Trophoblast cell (in vitro differentiated cells and primary cell): ENCODE data around the gene DNAH3.

Source experiments
- DNase-seq, 2 donors: peaks; one replicate each; pipeline ENCODE4 v3.0.0-alpha.2; 2016
- H2AFZ ChIP-seq: 2 replicates; pipeline ENCODE4 v1.6.1; 2013; ENCODE audit warnings: low read length, moderate library complexity, mild to moderate bottlenecking; ENCODE audit not compliant: insufficient read depth, poor library complexity
- H2AK5ac ChIP-seq: 2 replicates; pipeline ENCODE4 v1.6.1; 2013; ENCODE audit warnings: mild to moderate bottlenecking, low read length
- H2BK120ac ChIP-seq: 2 replicates; pipeline ENCODE4 v1.6.1; 2013; ENCODE audit warnings: low read length, mild to moderate bottlenecking, moderate library complexity; ENCODE audit not compliant: insufficient read depth, poor library complexity
- H2BK12ac ChIP-seq: 2 replicates; pipeline ENCODE4 v1.6.1; 2013; ENCODE audit warnings: mild to moderate bottlenecking, low read length, moderate library complexity
- H2BK5ac ChIP-seq: 2 replicates; pipeline ENCODE4 v1.6.1; 2013; ENCODE audit warnings: low read length, low read depth, moderate library complexity, mild to moderate bottlenecking; ENCODE audit not compliant: poor library complexity
- H3K14ac ChIP-seq: 2 replicates; pipeline ENCODE4 v1.6.1; 2013; ENCODE audit warnings: mild to moderate bottlenecking, low read length
- H3K18ac ChIP-seq: 2 replicates; pipeline ENCODE4 v1.6.1; 2013; ENCODE audit warnings: mild to moderate bottlenecking, low read length
- H3K23ac ChIP-seq: 2 replicates; pipeline ENCODE4 v1.6.1; 2013; ENCODE audit warnings: low read length
- H3K27ac ChIP-seq: 2 replicates; pipeline ENCODE4 v1.5.1; 2013; ENCODE audit warnings: low read depth, mild to moderate bottlenecking, inconsistent platforms, low read length, moderate library complexity
- H3K27me3 ChIP-seq: 2 replicates; pipeline ENCODE4 v1.6.1; 2013; ENCODE audit warnings: inconsistent platforms, mild to moderate bottlenecking, low read length, moderate library complexity; ENCODE audit not compliant: insufficient read depth
- H3K36me3 ChIP-seq, 2 experiments: 1 replicate in 1 of 2; 2 replicates in 1 of 2; pipeline ENCODE4 v1.6.1; 2013; ENCODE audit warnings: low read length in 2 of 2, mild to moderate bottlenecking in 2 of 2, moderate library complexity in 1 of 2; ENCODE audit not compliant: insufficient read depth in 2 of 2, control insufficient read depth in 1 of 2
- H3K4ac ChIP-seq: 2 replicates; pipeline ENCODE4 v1.6.1; 2013; ENCODE audit warnings: low read depth, mild to moderate bottlenecking, low read length, moderate library complexity
- H3K4me1 ChIP-seq, 2 experiments: 1 replicate in 1 of 2; 2 replicates in 1 of 2; pipeline ENCODE4 v1.6.1; 2013; ENCODE audit warnings: low read length in 2 of 2, mild to moderate bottlenecking in 2 of 2, moderate library complexity in 1 of 2; ENCODE audit not compliant: insufficient read depth in 2 of 2, control insufficient read depth in 1 of 2
- H3K4me2 ChIP-seq: 2 replicates; pipeline ENCODE4 v1.6.1; 2013; ENCODE audit warnings: inconsistent platforms, mild to moderate bottlenecking, low read length, moderate library complexity
- H3K4me3 ChIP-seq: 2 replicates; pipeline ENCODE4 v1.5.1; 2013; ENCODE audit warnings: mild to moderate bottlenecking, low read depth, low read length, inconsistent platforms
- H3K79me1 ChIP-seq: one replicate; pipeline ENCODE4 v1.6.1; 2013; ENCODE audit warnings: low read length
- H3K79me2 ChIP-seq: 2 replicates; pipeline ENCODE4 v1.6.1; 2013; ENCODE audit warnings: low read length, mild to moderate bottlenecking; ENCODE audit not compliant: control insufficient read depth, insufficient read depth, poor library complexity
- H3K9ac ChIP-seq: 2 replicates; pipeline ENCODE4 v1.6.1; 2013; ENCODE audit warnings: mild to moderate bottlenecking, low read length
- H3K9me3 ChIP-seq: 2 replicates; pipeline ENCODE4 v1.6.1; 2013; ENCODE audit warnings: low read depth, mild to moderate bottlenecking, control low read depth, inconsistent platforms, low read length; ENCODE audit not compliant: insufficient read depth
- H4K12ac ChIP-seq: 2 replicates; pipeline ENCODE4 v1.6.1; 2013; ENCODE audit warnings: low read depth, mild to moderate bottlenecking, low read length, moderate library complexity
- H4K8ac ChIP-seq: 2 replicates; pipeline ENCODE4 v1.6.1; 2013; ENCODE audit warnings: low read depth, mild to moderate bottlenecking, low read length, moderate library complexity
- H4K91ac ChIP-seq: one replicate; pipeline ENCODE4 v1.6.1; 2013; ENCODE audit warnings: low read depth, mild to moderate bottlenecking, low read length, moderate library complexity
- WGBS: extraction: QIAGEN DNeasy Blood & Tissue Kit; methylation state at CpG from one replicate; pipeline ENCODE4 v1.1.7; 2013; ENCODE audit warnings: missing lambda C conversion rate; ENCODE audit not compliant: insufficient read length, insufficient coverage; ENCODE audit errors: extremely low coverage; 5-methylcytosine and 5-hydroxymethylcytosine counted together

Gene DNAH3

DNA sequence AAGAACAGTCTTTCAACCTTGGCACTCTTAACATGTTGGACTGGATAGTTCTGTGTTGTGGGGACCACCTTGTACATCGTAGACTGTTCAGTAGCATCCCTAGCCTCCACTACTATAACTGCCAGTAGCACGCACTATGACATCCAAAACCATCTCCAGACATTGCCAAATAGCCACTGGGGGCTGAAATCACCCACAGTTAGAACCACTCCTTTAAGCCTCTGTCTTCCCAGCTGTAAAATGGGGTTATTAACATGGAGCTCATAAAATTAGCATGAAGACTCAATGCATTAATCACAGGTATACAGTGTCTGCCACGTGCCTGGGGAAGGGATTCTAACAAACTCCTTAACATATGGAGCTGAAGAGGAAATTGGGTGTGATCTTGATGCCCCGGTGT is 200.4 kb downstream of the DNAH3 start:
- no peak overlapping the region for H3K18ac ChIP-seq
- no peak overlapping the region for H3K4me2 ChIP-seq
- no peak overlapping the region for H4K91ac ChIP-seq
- H3K36me3 ChIP-seq = no peaks in the 10 kb centered on the region
- no peaks in the 10 kb centered on the region for H3K79me2 ChIP-seq
- H4K8ac ChIP-seq = no peak overlapping the region
- no peak overlapping the region for H2BK12ac ChIP-seq
- H2BK120ac ChIP-seq = no peak overlapping the region
- no peak overlapping the region for H3K4me3 ChIP-seq
- H3K9me3 ChIP-seq = no peaks in the 10 kb centered on the region
- H4K12ac ChIP-seq = no peak overlapping the region
- no peak overlapping the region for H2BK5ac ChIP-seq
- no peak overlapping the region for H3K4ac ChIP-seq
- no peak overlapping the region for H2AK5ac ChIP-seq
- no peak for DNase-seq
- H3K79me1 ChIP-seq = no peaks in the 10 kb centered on the region
- no peak overlapping the region for H3K27ac ChIP-seq
- no peak overlapping the region for H2AFZ ChIP-seq
- H3K4me1 ChIP-seq = no peaks in the 10 kb centered on the region
- WGBS = no CpG with 5 or more reads among the region's 4 CpGs
- H3K14ac ChIP-seq = no peak overlapping the region
- H3K27me3 ChIP-seq = no peaks in the 10 kb centered on the region
- H3K23ac ChIP-seq = no peak overlapping the region
- no peak overlapping the region for H3K9ac ChIP-seq

DNA sequence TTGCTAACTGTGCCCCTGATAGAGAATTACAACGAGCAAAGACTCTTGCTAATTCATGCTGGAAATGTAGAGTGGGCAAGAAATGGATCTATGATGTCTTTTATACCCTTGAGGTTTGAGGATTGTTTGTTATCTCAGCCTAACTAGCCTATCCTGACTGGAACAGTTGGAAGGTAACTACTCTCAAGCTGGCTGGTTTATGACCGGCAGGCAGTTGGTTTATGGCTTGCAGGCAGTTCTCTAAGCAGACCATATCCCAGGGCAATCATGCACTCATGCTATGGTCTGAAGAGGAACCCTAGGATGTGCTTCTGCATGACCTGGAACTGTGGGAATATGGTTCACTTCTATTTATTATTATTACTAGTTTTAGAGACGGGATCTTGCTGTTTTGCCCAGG is 201.0 kb downstream of the DNAH3 start:
- Histone ChIP-seq H3K9ac (no peak overlapping the region), H3K23ac (no peak overlapping the region), H3K79me2 (no peaks in the 10 kb centered on the region), H3K4ac (no peak overlapping the region), H2BK5ac (no peak overlapping the region), H3K14ac (no peak overlapping the region), H2BK120ac (no peak overlapping the region), H2AFZ (no peak overlapping the region), H3K4me1 (no peaks in the 10 kb centered on the region), H3K27ac (no peak overlapping the region), H2AK5ac (no peak overlapping the region), H4K91ac (no peak overlapping the region), H3K79me1 (no peaks in the 10 kb centered on the region), H3K9me3 (no peaks in the 10 kb centered on the region), H4K8ac (no peak overlapping the region), H3K4me3 (no peak overlapping the region), H3K36me3 (no peaks in the 10 kb centered on the region), H3K4me2 (no peak overlapping the region), H3K27me3 (no peaks in the 10 kb centered on the region), H3K18ac (no peak overlapping the region), H4K12ac (no peak overlapping the region), H2BK12ac (no peak overlapping the region)
- no CpG with 5 or more reads among the region's 3 CpGs for WGBS
- DNase-seq = no peak

DNA sequence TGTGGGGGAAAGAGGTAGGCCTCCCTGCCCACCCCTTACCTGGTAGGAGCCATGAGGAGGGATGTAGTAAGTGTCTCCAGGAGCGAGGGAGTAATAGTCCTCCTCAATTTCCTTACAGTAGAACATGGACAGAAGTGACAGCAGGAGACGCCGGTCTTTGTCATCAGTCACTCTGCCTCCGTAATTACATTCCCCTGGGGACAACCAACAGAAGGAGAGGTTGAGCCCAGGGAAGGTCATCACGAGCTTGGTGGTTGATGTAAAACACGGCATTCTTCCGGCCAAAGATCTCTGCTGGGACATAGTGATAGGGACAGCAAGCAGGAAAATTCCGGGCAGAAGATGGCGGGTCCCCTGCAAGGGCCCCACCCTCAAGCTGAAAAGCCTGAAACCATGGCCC is 202.2 kb downstream of the DNAH3 start:
- no peak overlapping the region for H2BK5ac ChIP-seq
- H3K14ac ChIP-seq = no peak overlapping the region
- H3K27ac ChIP-seq = no peak overlapping the region
- H3K9ac ChIP-seq = no peak overlapping the region
- H4K8ac ChIP-seq = no peak overlapping the region
- no peaks in the 10 kb centered on the region for H3K36me3 ChIP-seq
- no peak overlapping the region for H3K18ac ChIP-seq
- no peak overlapping the region for H3K4me3 ChIP-seq
- H2BK120ac ChIP-seq = no peak overlapping the region
- H3K9me3 ChIP-seq = no peaks in the 10 kb centered on the region
- H3K4me2 ChIP-seq = no peak overlapping the region
- H3K27me3 ChIP-seq = no peaks in the 10 kb centered on the region
- H3K4ac ChIP-seq = no peak overlapping the region
- H3K79me2 ChIP-seq = no peaks in the 10 kb centered on the region
- no peak overlapping the region for H3K23ac ChIP-seq
- no peaks in the 10 kb centered on the region for H3K4me1 ChIP-seq
- H3K79me1 ChIP-seq = no peaks in the 10 kb centered on the region
- H4K12ac ChIP-seq = no peak overlapping the region
- no CpG with 5 or more reads among the region's 9 CpGs for WGBS
- H4K91ac ChIP-seq = no peak overlapping the region
- H2BK12ac ChIP-seq = no peak overlapping the region
- H2AFZ ChIP-seq = no peak overlapping the region
- DNase-seq = no peak
- H2AK5ac ChIP-seq = no peak overlapping the region

DNA sequence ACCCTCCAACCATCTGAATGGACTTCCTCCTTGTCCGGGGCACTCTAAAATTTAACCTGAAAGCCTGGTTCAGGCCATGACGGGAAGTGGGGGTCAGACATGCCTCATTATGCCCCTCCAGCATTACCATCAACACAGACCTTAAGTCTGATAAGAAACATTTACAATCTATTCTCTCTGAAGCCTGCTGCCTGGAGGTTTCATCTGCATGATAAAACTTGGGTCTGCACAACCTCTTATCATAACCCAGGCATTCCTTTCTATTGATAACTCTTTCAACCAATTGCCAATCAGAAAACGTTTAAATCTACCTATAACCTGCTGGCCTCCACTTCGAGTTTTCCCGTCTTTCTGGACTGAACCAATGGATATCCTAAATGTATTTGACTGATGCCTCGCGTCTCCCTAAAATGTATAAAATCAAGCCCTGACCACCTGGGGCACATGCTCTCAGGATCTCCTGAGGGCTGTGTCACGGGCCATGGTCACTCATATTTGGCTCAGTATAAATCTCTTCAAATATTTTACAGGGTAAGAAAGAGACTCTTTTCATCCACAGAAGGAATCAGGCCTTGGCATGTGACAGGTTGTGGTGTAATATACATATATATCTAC is 204.5 kb downstream of the DNAH3 start:
- Histone ChIP-seq H3K9ac (no peak overlapping the region), H2AFZ (no peak overlapping the region), H2AK5ac (no peak overlapping the region), H3K27ac (no peak overlapping the region), H3K4ac (no peak overlapping the region), H3K79me1 (no peaks in the 10 kb centered on the region), H3K4me1 (no peaks in the 10 kb centered on the region), H4K12ac (no peak overlapping the region), H3K4me2 (no peak overlapping the region), H3K27me3 (no peaks in the 10 kb centered on the region), H3K9me3 (no peaks in the 10 kb centered on the region), H2BK120ac (no peak overlapping the region), H3K18ac (no peak overlapping the region), H4K91ac (no peak overlapping the region), H3K14ac (no peak overlapping the region), H3K4me3 (no peak overlapping the region), H2BK12ac (no peak overlapping the region), H4K8ac (no peak overlapping the region), H3K79me2 (no peaks in the 10 kb centered on the region), H3K36me3 (no peaks in the 10 kb centered on the region), H2BK5ac (no peak overlapping the region), H3K23ac (no peak overlapping the region)
- no peak for DNase-seq
- no CpG with 5 or more reads among the region's 8 CpGs for WGBS
